Measurements from ENCODE around the gene CSRP1. TPM values are rescaled to one million over a fixed set of nuclear protein-coding genes. Genes with fewer than 3 reads are reported as not detected.

The CSRP1 gene
- total and polyA plus RNA-seq, 5 donors = 97.2 to 343 (median 121) TPM

- no peak overlapping the region for H3K4me3 ChIP-seq (ENCODE audit: low read length)
- H3K4me1 ChIP-seq (ENCODE audit: control insufficient read depth, insufficient read depth, low read length) = peaks cover 8% of the 10 kb centered on the region
- 55% methylated on average over 6 of the region's 6 CpGs for WGBS
- DNase-seq (peak in 2 of 3 donors; percentile 48 to 56), ATAC-seq (no peak)
- H3K27me3 ChIP-seq (ENCODE audit: control insufficient read depth, insufficient read depth) = no peaks in the 10 kb centered on the region
- intact Hi-C loops (cut with DNase I) = loop anchor here in 3 of 4 donors (5.0 to 10.0 kb wide), 2 partner anchors 64 to 67 kb away; no protein-coding TSS in a partner anchor
- no peaks in the 10 kb centered on the region for H3K9me3 ChIP-seq (ENCODE audit: control insufficient read depth, low read length)
- peak overlapping the region; percentile 39 for H3K27ac ChIP-seq (ENCODE audit: low read length)
Observed at GRCh38 chr1:201511396-201511940, 4.5 kb upstream of the CSRP1 start.

GRCh38 chr1:201510734-201511133 lies 3.8 kb upstream of the CSRP1 start:
- H3K27me3 ChIP-seq (ENCODE audit: control insufficient read depth, insufficient read depth) = no peaks in the 10 kb centered on the region
- peaks cover 9% of the 10 kb centered on the region for H3K4me1 ChIP-seq (ENCODE audit: control insufficient read depth, insufficient read depth, low read length)
- no peak overlapping the region for H3K4me3 ChIP-seq (ENCODE audit: low read length)
- DNase-seq = no peak
- intact Hi-C loops (cut with DNase I) = loop anchor here in 3 of 4 donors (5.0 to 10.0 kb wide), 2 partner anchors 63 to 66 kb away; no protein-coding TSS in a partner anchor
- 98% methylated on average over 1 of the region's 1 CpG for WGBS
- no peak overlapping the region for H3K27ac ChIP-seq (ENCODE audit: low read length)
- no peaks in the 10 kb centered on the region for H3K9me3 ChIP-seq (ENCODE audit: control insufficient read depth, low read length)
- ATAC-seq = no peak

- no peak for ATAC-seq
- 95% methylated on average over 2 of the region's 2 CpGs for WGBS
- peaks cover 16% of the 10 kb centered on the region for H3K4me1 ChIP-seq (ENCODE audit: control insufficient read depth, insufficient read depth, low read length)
- no peaks in the 10 kb centered on the region for H3K27me3 ChIP-seq (ENCODE audit: control insufficient read depth, insufficient read depth)
- H3K4me3 ChIP-seq (ENCODE audit: low read length) = no peak overlapping the region
- H3K9me3 ChIP-seq (ENCODE audit: control insufficient read depth, low read length) = no peaks in the 10 kb centered on the region
- no peak for DNase-seq
- H3K27ac ChIP-seq (ENCODE audit: low read length) = no peak overlapping the region
- intact Hi-C loops (cut with DNase I) = loop anchor here in 3 of 4 donors (5.0 to 10.0 kb wide), 2 partner anchors 62 to 65 kb away; no protein-coding TSS in a partner anchor
Observed at GRCh38 chr1:201509601-201510374, 2.9 kb upstream of the CSRP1 start.

- Histone ChIP-seq H3K27ac (ENCODE audit: low read length) (no peak overlapping the region), H3K4me3 (ENCODE audit: low read length) (no peak overlapping the region), H3K4me1 (ENCODE audit: control insufficient read depth, insufficient read depth, low read length) (peaks cover 16% of the 10 kb centered on the region), H3K27me3 (ENCODE audit: control insufficient read depth, insufficient read depth) (no peaks in the 10 kb centered on the region), H3K9me3 (ENCODE audit: control insufficient read depth, low read length) (no peaks in the 10 kb centered on the region)
- 88% methylated on average over 2 of the region's 2 CpGs for WGBS
- intact Hi-C loops (cut with DNase I) = no loop called here
- ATAC-seq = no peak
- no peak for DNase-seq
Observed at GRCh38 chr1:201508809-201509208, 1.9 kb upstream of the CSRP1 start.

- Histone ChIP-seq H3K27ac (ENCODE audit: low read length) (peak overlapping the region; percentile 71), H3K9me3 (ENCODE audit: control insufficient read depth, low read length) (no peaks in the 10 kb centered on the region), H3K4me1 (ENCODE audit: control insufficient read depth, insufficient read depth, low read length) (peaks cover 24% of the 10 kb centered on the region), H3K4me3 (ENCODE audit: low read length) (peak overlapping the region; percentile 66), H3K27me3 (ENCODE audit: control insufficient read depth, insufficient read depth) (no peaks in the 10 kb centered on the region)
- 36% methylated on average over 11 of the region's 11 CpGs for WGBS
- intact Hi-C loops (cut with DNase I) = no loop called here
- ATAC-seq (no peak), DNase-seq (peak in 1 of 3 donors; percentile 28)
Observed at GRCh38 chr1:201507360-201507675, 395 bp upstream of the CSRP1 start.

GRCh38 chr1:201506092-201506491 lies 831 bp downstream of the CSRP1 start:
- H3K4me1 ChIP-seq (ENCODE audit: control insufficient read depth, insufficient read depth, low read length) = peaks cover 26% of the 10 kb centered on the region
- DNase-seq = peak in 1 of 3 donors; percentile 47
- ATAC-seq = peak in 1 of 2 donors; percentile 1
- no peaks in the 10 kb centered on the region for H3K27me3 ChIP-seq (ENCODE audit: control insufficient read depth, insufficient read depth)
- WGBS = 34% methylated on average over 3 of the region's 3 CpGs
- peak overlapping the region; percentile 66 for H3K4me3 ChIP-seq (ENCODE audit: low read length)
- peak overlapping the region; percentile 88 for H3K27ac ChIP-seq (ENCODE audit: low read length)
- intact Hi-C loops (cut with DNase I) = no loop called here
- H3K9me3 ChIP-seq (ENCODE audit: control insufficient read depth, low read length) = no peaks in the 10 kb centered on the region

- Histone ChIP-seq H3K4me1 (ENCODE audit: control insufficient read depth, insufficient read depth, low read length) (peaks cover 29% of the 10 kb centered on the region), H3K9me3 (ENCODE audit: control insufficient read depth, low read length) (no peaks in the 10 kb centered on the region), H3K27me3 (ENCODE audit: control insufficient read depth, insufficient read depth) (no peaks in the 10 kb centered on the region), H3K4me3 (ENCODE audit: low read length) (peak overlapping the region; percentile 66), H3K27ac (ENCODE audit: low read length) (peak overlapping the region; percentile 88)
- DNase-seq (peak in 1 of 3 donors; percentile 67), ATAC-seq (peak; percentile 30 to 65)
- 11% methylated on average over 4 of the region's 4 CpGs for WGBS
- intact Hi-C loops (cut with DNase I) = no loop called here
Observed at GRCh38 chr1:201505503-201505890, 1.4 kb downstream of the CSRP1 start.

- 82% methylated on average over 9 of the region's 9 CpGs for WGBS
- DNase-seq = peak in 1 of 3 donors; percentile 5
- peaks cover 29% of the 10 kb centered on the region for H3K4me1 ChIP-seq (ENCODE audit: control insufficient read depth, insufficient read depth, low read length)
Observed at GRCh38 chr1:201504799-201505502, 2.0 kb downstream of the CSRP1 start.

GRCh38 chr1:201504179-201504631 lies 2.7 kb downstream of the CSRP1 start:
- no peak for ATAC-seq
- intact Hi-C loops (cut with DNase I) = no loop called here

More at GRCh38 chr1:201504799-201505502, 2.0 kb downstream of the CSRP1 start:
- H3K4me3 ChIP-seq (ENCODE audit: low read length) = peak overlapping the region; percentile 66
- ATAC-seq = no peak
- no peaks in the 10 kb centered on the region for H3K9me3 ChIP-seq (ENCODE audit: control insufficient read depth, low read length)
- no peaks in the 10 kb centered on the region for H3K27me3 ChIP-seq (ENCODE audit: control insufficient read depth, insufficient read depth)
- intact Hi-C loops (cut with DNase I) = no loop called here
- H3K27ac ChIP-seq (ENCODE audit: low read length) = peak overlapping the region; percentile 88

GRCh38 chr1:201503397-201504176 lies 3.3 kb downstream of the CSRP1 start:
- Histone ChIP-seq H3K27me3 (ENCODE audit: control insufficient read depth, insufficient read depth) (no peaks in the 10 kb centered on the region), H3K27ac (ENCODE audit: low read length) (peak overlapping the region; percentile 73), H3K4me1 (ENCODE audit: control insufficient read depth, insufficient read depth, low read length) (peaks cover 39% of the 10 kb centered on the region), H3K9me3 (ENCODE audit: control insufficient read depth, low read length) (no peaks in the 10 kb centered on the region), H3K4me3 (ENCODE audit: low read length) (no peak overlapping the region)
- WGBS = 27% methylated on average over 13 of the region's 13 CpGs
- ATAC-seq = peak; percentile 15 to 55
- intact Hi-C loops (cut with DNase I) = no loop called here
- DNase-seq = peak in 2 of 3 donors; percentile 62 to 73

More at GRCh38 chr1:201504179-201504631, 2.7 kb downstream of the CSRP1 start:
- Histone ChIP-seq H3K4me3 (ENCODE audit: low read length) (no peak overlapping the region), H3K27ac (ENCODE audit: low read length) (peak overlapping the region; percentile 38), H3K9me3 (ENCODE audit: control insufficient read depth, low read length) (no peaks in the 10 kb centered on the region), H3K4me1 (ENCODE audit: control insufficient read depth, insufficient read depth, low read length) (peaks cover 34% of the 10 kb centered on the region), H3K27me3 (ENCODE audit: control insufficient read depth, insufficient read depth) (no peaks in the 10 kb centered on the region)
- 39% methylated on average over 3 of the region's 3 CpGs for WGBS
- DNase-seq = no peak

Measured in right cardiac atrium (tissue), 5 donors.